ENCODE measurements around the gene SCN2B. TPM values are rescaled to one million over a fixed set of nuclear protein-coding genes. Genes with fewer than 3 reads are reported as not detected.

SCN2B gene
- total RNA-seq, 1 donor from 2014 or later, result 0.05 TPM

GRCh38 chr11:118126082-118126838, 50.2 kb downstream of the SCN2B start:
- H3K4me3 Mint-ChIP-seq (ENCODE audit: low read depth), result no peak overlapping the region
- no peaks in the 10 kb centered on the region for H3K9me3 Mint-ChIP-seq (ENCODE audit: low read depth)
- H3K4me1 Mint-ChIP-seq (ENCODE audit: low read depth), result no peaks in the 10 kb centered on the region
- DNase-seq (ENCODE audit: low spot score, unreplicated experiment), result no peak
- TF ChIP-seq CTCF (IDR thresholded peaks at IDR 0.05; ENCODE audit: unreplicated experiment), result no peak
- no peaks in the 10 kb centered on the region for H3K36me3 Mint-ChIP-seq (ENCODE audit: insufficient read depth)
- peaks cover 17% of the 10 kb centered on the region for H3K27me3 Mint-ChIP-seq
- no peak overlapping the region for H3K27ac Mint-ChIP-seq

DNA sequence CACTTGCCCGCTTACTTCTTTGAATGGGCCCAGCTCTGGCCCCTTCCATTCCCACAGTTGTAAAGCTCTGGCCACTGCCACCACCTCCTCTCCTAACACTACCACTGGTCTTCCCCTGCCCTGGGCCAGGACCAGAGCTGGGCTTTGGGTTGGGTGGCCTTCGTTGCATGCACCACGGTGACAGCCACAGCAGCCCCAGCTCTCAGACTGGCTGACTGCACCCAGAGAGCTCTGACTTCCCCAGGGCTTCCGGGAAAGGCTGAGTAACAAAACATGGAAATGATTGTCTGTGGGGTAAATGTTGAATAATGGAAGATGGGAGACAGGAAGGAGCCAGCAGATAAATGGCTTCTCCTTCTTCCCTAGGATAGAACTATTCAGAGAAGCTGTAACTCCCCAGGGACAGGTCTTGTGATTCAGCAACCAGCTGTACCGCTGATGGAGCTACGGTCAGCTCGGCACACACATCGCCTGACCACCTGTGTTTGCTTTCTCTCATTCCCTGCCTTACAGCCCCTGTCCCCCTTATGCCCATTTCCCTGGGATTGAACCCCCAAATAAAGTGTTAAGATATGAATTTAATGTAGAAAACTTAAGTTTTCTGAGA, 51.4 kb downstream of the SCN2B start:
- no peaks in the 10 kb centered on the region for H3K4me1 Mint-ChIP-seq (ENCODE audit: low read depth)
- H3K27me3 Mint-ChIP-seq, result peaks cover 10% of the 10 kb centered on the region
- no peak overlapping the region for H3K27ac Mint-ChIP-seq
- no peak overlapping the region for H3K4me3 Mint-ChIP-seq (ENCODE audit: low read depth)
- peaks cover 7% of the 10 kb centered on the region for H3K9me3 Mint-ChIP-seq (ENCODE audit: low read depth)
- no peak for TF ChIP-seq CTCF (IDR thresholded peaks at IDR 0.05; ENCODE audit: unreplicated experiment)
- DNase-seq (ENCODE audit: low spot score, unreplicated experiment), result no peak
- no peaks in the 10 kb centered on the region for H3K36me3 Mint-ChIP-seq (ENCODE audit: insufficient read depth)

DNA sequence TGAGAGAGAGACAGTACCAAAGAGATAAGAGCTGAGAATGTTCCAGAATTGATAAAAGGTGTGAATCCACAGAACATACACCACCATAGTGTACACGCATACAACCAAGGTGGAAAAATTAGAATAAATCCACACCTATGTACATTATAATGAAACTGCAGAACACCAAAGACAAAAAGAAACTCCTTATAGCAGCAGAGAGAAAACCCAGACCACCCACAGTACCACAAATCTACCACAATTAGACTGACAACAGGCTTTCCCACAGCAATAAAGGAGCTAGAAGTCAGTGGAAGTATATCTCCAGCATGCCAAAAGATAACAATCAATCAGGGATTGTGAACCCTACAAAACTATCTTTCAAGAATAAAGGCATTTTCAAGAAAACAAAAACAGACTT, 55.6 kb downstream of the SCN2B start:
- peaks cover 7% of the 10 kb centered on the region for H3K9me3 Mint-ChIP-seq (ENCODE audit: low read depth)
- no peaks in the 10 kb centered on the region for H3K4me1 Mint-ChIP-seq (ENCODE audit: low read depth)
- H3K27me3 Mint-ChIP-seq, result peaks cover 8% of the 10 kb centered on the region
- no peak for DNase-seq (ENCODE audit: low spot score, unreplicated experiment)
- H3K4me3 Mint-ChIP-seq (ENCODE audit: low read depth), result no peak overlapping the region
- no peak for TF ChIP-seq CTCF (IDR thresholded peaks at IDR 0.05; ENCODE audit: unreplicated experiment)
- H3K27ac Mint-ChIP-seq, result no peak overlapping the region
- peaks cover 1% of the 10 kb centered on the region for H3K36me3 Mint-ChIP-seq (ENCODE audit: insufficient read depth)

- Mint-ChIP-seq H3K4me3 (ENCODE audit: low read depth) (no peak overlapping the region), H3K36me3 (ENCODE audit: insufficient read depth) (peaks cover 1% of the 10 kb centered on the region), H3K4me1 (ENCODE audit: low read depth) (no peaks in the 10 kb centered on the region), H3K9me3 (ENCODE audit: low read depth) (peaks cover 7% of the 10 kb centered on the region), H3K27me3 (peaks cover 16% of the 10 kb centered on the region), H3K27ac (no peak overlapping the region)
- no peak for DNase-seq (ENCODE audit: low spot score, unreplicated experiment)
- TF ChIP-seq CTCF (IDR thresholded peaks at IDR 0.05; ENCODE audit: unreplicated experiment), result no peak
These were observed 58.4 kb downstream of the SCN2B start for GRCh38 chr11:118117790-118118601.

- no peak for DNase-seq (ENCODE audit: low spot score, unreplicated experiment)
- no peak overlapping the region for H3K27ac Mint-ChIP-seq
- no peak overlapping the region for H3K4me3 Mint-ChIP-seq (ENCODE audit: low read depth)
- TF ChIP-seq CTCF (IDR thresholded peaks at IDR 0.05; ENCODE audit: unreplicated experiment), result no peak
- H3K9me3 Mint-ChIP-seq (ENCODE audit: low read depth), result no peaks in the 10 kb centered on the region
- H3K36me3 Mint-ChIP-seq (ENCODE audit: insufficient read depth), result peaks cover 3% of the 10 kb centered on the region
- peaks cover 20% of the 10 kb centered on the region for H3K27me3 Mint-ChIP-seq
- H3K4me1 Mint-ChIP-seq (ENCODE audit: low read depth), result no peaks in the 10 kb centered on the region
These were observed 61.4 kb downstream of the SCN2B start for GRCh38 chr11:118115048-118115447.

Measured in progenitor cell of endocrine pancreas (in vitro differentiated cells).